HG03439 (cell line): ENCODE measurements around the gene ESRRG.

Source experiments
- ATAC-seq: cut with Tn5 transposase; IDR thresholded peaks from one replicate; pipeline ENCODE4 v1.9.1; 2021; ENCODE audit warnings: mild to moderate bottlenecking, moderate library complexity; ENCODE audit not compliant: unreplicated experiment

The ESRRG gene

GRCh38 chr1:216523043-216523442 lies 200.2 kb downstream of the ESRRG start:
- no peak for ATAC-seq

GRCh38 chr1:216521477-216521876 lies 201.8 kb downstream of the ESRRG start:
- no peak for ATAC-seq

GRCh38 chr1:216518844-216519627 lies 204.2 kb downstream of the ESRRG start:
- ATAC-seq = no peak

- no peak for ATAC-seq
Observed at GRCh38 chr1:216502528-216503162, 220.6 kb downstream of the ESRRG start.

GRCh38 chr1:216500273-216500967 lies 222.8 kb downstream of the ESRRG start:
- no peak for ATAC-seq

- ATAC-seq = no peak
Observed at GRCh38 chr1:216499581-216500272, 223.5 kb downstream of the ESRRG start.

- ATAC-seq = no peak
Observed at GRCh38 chr1:216498277-216498676, 225.0 kb downstream of the ESRRG start.

GRCh38 chr1:216485042-216485441 lies 238.2 kb downstream of the ESRRG start:
- ATAC-seq = no peak

- ATAC-seq = no peak
Observed at GRCh38 chr1:216483672-216484401, 239.4 kb downstream of the ESRRG start.

GRCh38 chr1:216482620-216483019 lies 240.6 kb downstream of the ESRRG start:
- no peak for ATAC-seq

GRCh38 chr1:216478238-216478637 lies 245.0 kb downstream of the ESRRG start:
- ATAC-seq = no peak

- ATAC-seq = no peak
Observed at GRCh38 chr1:216476341-216476740, 246.9 kb downstream of the ESRRG start.

- no peak for ATAC-seq
Observed at GRCh38 chr1:216475659-216476276, 247.5 kb downstream of the ESRRG start.

- ATAC-seq = no peak
Observed at GRCh38 chr1:216466162-216466801, 256.9 kb downstream of the ESRRG start.

GRCh38 chr1:216464489-216464888 lies 258.7 kb downstream of the ESRRG start:
- no peak for ATAC-seq

GRCh38 chr1:216462066-216462775 lies 261.0 kb downstream of the ESRRG start:
- no peak for ATAC-seq

- ATAC-seq = no peak
Observed at GRCh38 chr1:216461466-216461865, 261.8 kb downstream of the ESRRG start.

- no peak for ATAC-seq
Observed at GRCh38 chr1:216459651-216460207, 263.5 kb downstream of the ESRRG start.

GRCh38 chr1:216458812-216459211 lies 264.4 kb downstream of the ESRRG start:
- ATAC-seq = no peak
